ENCODE data around the gene B9D1.

B9D1 gene

DNA sequence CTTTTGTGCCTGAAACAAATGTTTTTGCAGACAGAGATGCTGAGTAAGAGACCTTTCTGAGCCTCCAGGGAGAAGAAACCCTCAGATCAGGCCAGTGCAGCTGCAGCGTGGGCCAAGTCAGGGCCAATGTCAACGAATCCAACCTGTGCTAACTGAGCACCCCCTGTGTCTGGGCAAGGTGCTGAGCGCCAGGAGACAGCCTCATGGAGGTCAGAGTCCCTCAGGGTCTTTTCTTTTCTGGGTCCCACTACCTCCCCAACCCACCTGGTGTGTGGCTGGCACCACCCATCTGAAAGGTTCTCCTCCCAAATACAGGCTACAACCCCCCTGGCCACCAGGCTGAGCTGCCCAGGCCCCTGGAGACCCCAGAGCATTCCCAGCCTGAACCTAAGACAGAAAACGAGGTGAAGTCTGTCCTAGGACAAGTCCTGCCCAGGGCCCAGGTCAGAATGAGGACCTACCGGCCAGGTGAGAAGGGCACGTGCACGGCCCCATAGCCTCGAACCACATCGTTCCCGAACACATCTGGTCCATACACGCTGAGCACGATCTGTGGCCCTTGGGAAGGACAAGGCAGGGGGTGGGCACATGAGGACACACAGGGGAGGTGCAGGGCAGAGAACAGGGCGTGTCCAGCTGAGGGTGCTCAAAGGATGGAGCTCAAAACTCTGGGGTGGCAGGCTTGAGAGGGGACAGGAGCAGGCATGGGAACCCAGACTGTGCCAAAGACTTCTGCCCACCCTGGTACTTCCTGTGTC lies 15.0 kb downstream of the B9D1 start:
- TF ChIP-seq, protein P1, sequence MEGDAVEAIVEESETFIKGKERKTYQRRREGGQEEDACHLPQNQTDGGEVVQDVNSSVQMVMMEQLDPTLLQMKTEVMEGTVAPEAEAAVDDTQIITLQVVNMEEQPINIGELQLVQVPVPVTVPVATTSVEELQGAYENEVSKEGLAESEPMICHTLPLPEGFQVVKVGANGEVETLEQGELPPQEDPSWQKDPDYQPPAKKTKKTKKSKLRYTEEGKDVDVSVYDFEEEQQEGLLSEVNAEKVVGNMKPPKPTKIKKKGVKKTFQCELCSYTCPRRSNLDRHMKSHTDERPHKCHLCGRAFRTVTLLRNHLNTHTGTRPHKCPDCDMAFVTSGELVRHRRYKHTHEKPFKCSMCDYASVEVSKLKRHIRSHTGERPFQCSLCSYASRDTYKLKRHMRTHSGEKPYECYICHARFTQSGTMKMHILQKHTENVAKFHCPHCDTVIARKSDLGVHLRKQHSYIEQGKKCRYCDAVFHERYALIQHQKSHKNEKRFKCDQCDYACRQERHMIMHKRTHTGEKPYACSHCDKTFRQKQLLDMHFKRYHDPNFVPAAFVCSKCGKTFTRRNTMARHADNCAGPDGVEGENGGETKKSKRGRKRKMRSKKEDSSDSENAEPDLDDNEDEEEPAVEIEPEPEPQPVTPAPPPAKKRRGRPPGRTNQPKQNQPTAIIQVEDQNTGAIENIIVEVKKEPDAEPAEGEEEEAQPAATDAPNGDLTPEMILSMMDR (IDR thresholded peaks at IDR 0.05; ENCODE audit: control insufficient read depth, extremely low read depth, insufficient read depth), result no peak
- DNase-seq (ENCODE audit: low read depth), result no peak
- H3K4me3 ChIP-seq (ENCODE audit: low read depth, low read length), result no peak overlapping the region

DNA sequence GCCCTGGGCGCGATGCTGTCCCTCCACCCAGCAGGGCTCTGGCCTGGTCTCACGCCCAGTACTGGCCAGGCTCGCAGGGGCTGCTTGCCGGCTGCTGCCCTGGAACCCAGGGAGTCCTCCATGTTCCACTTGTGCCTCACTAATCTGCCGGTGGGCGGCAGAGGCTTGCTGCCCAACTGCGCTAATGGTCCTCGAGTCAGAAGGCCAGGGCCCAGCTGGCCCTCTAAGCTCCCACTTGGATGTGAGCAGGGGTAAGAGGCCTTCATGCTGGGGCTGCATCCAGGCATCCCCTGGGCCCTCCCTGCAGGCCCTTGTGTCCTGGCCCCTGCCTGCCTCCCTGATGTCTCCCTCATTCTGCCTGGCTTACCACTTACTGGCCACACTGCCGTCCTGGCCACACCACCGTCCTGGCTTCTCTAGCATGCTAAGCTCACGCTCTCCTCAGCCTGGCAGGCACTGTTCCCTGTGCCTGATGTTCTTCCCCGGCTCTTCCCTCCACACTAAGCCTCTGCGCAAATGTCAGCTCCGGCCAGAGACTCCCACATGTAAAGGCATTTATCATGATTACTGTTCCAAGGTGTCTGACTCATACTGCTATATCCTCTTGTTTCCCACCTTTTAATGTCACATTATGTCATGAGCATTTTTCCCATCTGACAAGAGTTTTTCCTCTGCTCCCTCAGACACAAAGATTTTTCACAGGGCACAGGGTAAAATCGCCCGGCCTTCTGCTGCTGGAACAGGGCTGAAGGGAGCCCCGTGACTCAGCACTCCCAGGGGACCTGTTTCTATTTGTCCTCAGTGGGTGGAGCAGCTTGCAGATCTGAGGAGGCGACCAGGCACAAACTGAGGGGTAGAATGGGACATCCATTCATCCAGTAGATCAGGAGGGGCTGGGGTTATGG lies 15.9 kb downstream of the B9D1 start:
- H3K4me3 ChIP-seq (ENCODE audit: low read depth, low read length), result no peak overlapping the region
- TF ChIP-seq, protein P1 (IDR thresholded peaks at IDR 0.05; ENCODE audit: control insufficient read depth, extremely low read depth, insufficient read depth), result no peak
- DNase-seq (ENCODE audit: low read depth), result no peak

DNA sequence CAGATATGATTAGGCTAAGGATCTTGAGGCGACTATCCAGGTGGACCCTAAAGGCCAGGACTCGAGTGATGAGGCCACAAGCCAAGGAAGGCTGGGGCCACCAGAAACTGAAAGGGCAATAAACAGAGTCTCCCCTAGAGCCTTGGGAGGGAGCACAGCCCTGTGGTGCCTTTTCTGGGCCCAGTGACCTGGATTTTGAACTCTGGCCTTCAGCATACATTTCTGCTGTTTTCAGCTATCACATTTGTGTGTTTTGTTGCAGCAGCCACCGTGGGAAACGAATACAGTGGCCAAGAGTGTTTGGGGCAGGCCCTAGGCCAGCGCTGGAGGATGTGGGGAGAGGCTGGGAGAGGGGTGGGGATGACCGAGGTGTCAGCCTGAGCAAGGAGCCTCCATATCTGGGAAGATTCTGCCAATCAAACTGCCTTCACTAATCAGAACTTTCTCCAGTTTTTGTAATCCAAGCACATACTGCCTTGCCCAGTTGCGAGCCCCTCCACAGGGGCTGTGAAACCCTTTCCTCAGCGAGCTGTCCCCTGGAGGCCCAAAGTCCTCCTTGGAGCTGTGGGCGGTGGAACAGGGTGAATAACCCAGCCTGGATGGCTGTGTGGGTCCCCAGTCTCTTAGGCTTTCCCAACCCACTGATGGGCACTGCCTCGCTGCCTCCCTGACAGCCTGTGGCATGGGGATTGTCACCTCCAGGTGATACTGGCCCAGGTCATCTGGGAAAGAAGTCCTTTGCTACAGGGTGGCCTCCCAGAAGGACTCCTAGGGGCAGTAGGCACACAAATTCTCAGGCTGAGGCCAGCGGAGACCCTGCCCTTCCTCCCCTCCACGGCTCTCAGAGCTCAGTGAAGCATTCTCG lies 16.8 kb downstream of the B9D1 start:
- DNase-seq (ENCODE audit: low read depth), result no peak
- TF ChIP-seq, protein P1 (IDR thresholded peaks at IDR 0.05; ENCODE audit: control insufficient read depth, extremely low read depth, insufficient read depth), result no peak
- H3K4me3 ChIP-seq (ENCODE audit: low read depth, low read length), result no peak overlapping the region

DNA sequence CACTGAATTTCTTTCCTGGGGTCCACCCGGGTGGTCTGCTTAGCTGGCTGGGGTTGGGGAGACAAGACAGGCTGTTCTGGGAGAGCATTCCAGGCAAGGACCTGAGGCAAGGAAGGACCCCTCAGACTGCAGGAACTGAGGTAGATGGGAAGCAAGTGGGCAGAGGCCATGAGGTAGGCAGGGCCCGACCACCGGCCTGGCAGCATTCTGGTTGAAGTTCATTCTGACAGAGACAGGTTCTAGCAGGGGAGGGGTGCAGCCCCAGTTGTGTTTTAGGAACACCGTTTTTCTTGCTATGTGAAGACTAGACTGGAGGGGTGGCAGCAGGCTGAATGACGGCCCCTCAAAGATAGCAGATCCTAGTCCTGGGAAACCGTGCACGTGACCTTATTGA lies 17.5 kb downstream of the B9D1 start:
- no peak overlapping the region for H3K4me3 ChIP-seq (ENCODE audit: low read depth, low read length)
- DNase-seq (ENCODE audit: low read depth), result no peak
- TF ChIP-seq, protein P1 (IDR thresholded peaks at IDR 0.05; ENCODE audit: control insufficient read depth, extremely low read depth, insufficient read depth), result no peak

DNA sequence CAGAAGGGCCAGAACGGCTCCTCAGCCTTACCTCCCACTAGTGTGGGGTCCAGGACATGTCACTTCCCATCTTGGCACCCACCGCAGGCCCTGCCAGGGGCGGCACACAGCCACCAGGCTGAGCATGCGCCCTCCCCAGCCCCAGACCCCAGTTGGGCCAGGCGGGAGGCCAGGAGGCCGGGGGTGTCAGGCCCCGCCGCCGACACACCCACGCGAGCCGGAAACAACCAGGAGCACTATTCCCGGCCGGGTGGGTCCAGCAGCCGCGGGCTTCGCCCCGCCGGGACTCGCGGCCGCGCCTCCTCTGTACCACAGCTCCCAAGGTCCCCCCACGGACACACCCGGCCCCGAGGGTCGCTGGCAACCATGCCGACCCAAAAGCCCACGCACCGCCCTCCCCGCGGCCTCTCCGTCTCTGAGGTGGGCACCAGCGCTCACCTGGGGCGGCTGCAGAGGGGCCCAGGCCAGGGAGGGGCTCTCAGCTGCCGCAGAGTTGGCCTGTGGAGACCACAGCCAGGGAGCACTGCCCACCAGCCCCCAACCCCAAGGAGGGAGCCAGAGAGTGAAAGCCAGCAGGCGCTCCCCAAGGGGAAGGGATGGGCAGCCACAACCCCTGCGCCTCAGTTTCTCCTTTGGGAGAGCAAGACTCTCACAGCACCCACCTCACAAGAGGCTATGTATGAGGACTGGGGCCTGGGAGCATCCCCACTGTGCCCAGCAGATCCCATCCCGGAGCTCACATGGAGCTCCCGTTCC lies 18.0 kb downstream of the B9D1 start:
- H3K4me3 ChIP-seq (ENCODE audit: low read depth, low read length), result no peak overlapping the region
- no peak for DNase-seq (ENCODE audit: low read depth)
- TF ChIP-seq, protein P1 (IDR thresholded peaks at IDR 0.05; ENCODE audit: control insufficient read depth, extremely low read depth, insufficient read depth), result no peak

DNA sequence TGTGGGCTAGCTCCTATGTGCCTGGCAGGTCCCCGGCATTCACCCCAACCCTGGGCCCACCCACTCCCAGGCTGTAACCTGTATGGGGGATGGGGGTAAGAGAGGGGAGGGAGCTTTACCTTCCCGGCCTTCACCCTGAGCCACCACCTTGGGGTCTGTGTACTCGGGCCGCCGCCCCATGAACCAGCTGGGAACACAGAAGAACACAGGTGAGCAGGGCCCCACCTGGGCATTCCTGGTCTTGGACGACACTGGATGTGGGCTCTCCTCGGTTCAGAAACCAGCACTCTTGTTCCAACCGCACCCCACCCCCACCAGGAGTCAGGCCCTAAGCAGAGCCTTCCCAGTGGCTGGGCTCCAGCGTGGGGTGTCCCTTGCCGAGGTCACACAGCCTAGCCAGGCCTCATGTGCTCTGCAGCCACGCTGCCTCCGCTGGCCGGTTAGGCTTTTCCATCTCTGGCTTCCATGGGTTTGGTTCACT lies 18.8 kb downstream of the B9D1 start:
- no peak for DNase-seq (ENCODE audit: low read depth)
- TF ChIP-seq, protein P1 (IDR thresholded peaks at IDR 0.05; ENCODE audit: control insufficient read depth, extremely low read depth, insufficient read depth), result no peak
- H3K4me3 ChIP-seq (ENCODE audit: low read depth, low read length), result no peak overlapping the region
